ENCODE measurements around the gene POU2F1.
"Not testable (repeated sequence)": the region's sequence is repeated elsewhere in the genome, so short reads cannot be mapped to it uniquely, and the experiment has no call there.

POU2F1 gene

GRCh38 chr1:167202049-167202448, 18.6 kb upstream of the POU2F1 start:
- no peak for TF ChIP-seq SUZ12 (IDR thresholded peaks at IDR 0.05; ENCODE audit: extremely low read depth, insufficient read depth, insufficient read length)
- TF ChIP-seq YY1 (IDR thresholded peaks at IDR 0.05; ENCODE audit: insufficient read depth, insufficient read length), result no peak
- no peak for TF ChIP-seq ZNF274 (IDR thresholded peaks at IDR 0.05; ENCODE audit: low read depth, low read length)

DNA sequence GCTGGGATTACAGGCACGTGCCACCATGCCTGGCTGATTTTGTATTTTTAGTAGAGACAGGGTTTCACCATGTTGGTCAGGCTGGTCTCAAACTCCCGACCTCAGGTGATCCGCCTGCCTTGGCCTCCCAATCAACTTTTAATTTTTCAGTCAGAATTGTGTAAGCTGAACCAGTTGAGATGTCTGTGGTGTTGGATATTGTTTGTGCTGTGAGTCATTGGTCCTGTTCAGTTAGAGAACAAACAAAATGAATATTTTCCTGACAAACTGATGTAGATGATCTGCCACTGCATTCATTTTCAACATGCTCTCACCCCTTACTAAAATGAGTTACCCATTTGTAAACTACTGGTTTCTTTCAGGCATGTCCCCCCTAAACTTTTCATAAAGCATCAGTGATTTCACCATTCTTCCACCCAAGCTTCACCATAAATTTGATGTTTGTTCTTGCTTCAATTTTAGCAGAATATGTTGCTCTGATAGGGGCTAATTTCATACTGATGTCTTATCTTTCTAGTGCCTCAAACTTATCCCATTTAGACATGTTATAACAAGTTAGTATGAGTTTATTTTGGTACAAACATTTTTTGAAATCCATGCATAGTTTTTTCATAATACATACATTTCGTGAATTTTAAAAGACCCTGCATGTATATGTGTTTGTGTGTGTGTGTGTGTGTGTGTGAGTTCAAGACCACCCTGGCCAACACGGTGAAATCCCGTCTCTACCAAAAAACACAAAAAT, 15.2 kb upstream of the POU2F1 start:
- not testable (repeated sequence) for H3K4me1 ChIP-seq (ENCODE audit: insufficient read depth, insufficient read length); H3K27me3 ChIP-seq (ENCODE audit: insufficient read depth, insufficient read length); H3K9ac ChIP-seq (ENCODE audit: insufficient read length, low read depth); DNase-seq (ENCODE audit: low read depth, low spot score); H3K36me3 ChIP-seq (ENCODE audit: insufficient read depth, insufficient read length, low read length); H3K4me3 ChIP-seq (ENCODE audit: insufficient read length, low read depth)
- H3K9me3 ChIP-seq (ENCODE audit: insufficient read depth, low read length), result peaks cover 18% of the 10 kb centered on the region; the same call in 1 of the 2 replicates

More at GRCh38 chr1:167202049-167202448, 18.6 kb upstream of the POU2F1 start:
- Histone ChIP-seq H3K4me3 (ENCODE audit: insufficient read length, low read depth) (no peak overlapping the region), H3K9ac (ENCODE audit: insufficient read length, low read depth) (no peak overlapping the region), H3K9me3 (ENCODE audit: insufficient read depth, low read length) (no peaks in the 10 kb centered on the region; the same call in 1 of the 2 replicates), H3K27me3 (ENCODE audit: insufficient read depth, insufficient read length) (no peaks in the 10 kb centered on the region), H3K4me1 (ENCODE audit: insufficient read depth, insufficient read length) (no peaks in the 10 kb centered on the region), H3K36me3 (ENCODE audit: insufficient read depth, insufficient read length, low read length) (no peaks in the 10 kb centered on the region)
- DNase-seq (ENCODE audit: low read depth, low spot score), result no peak

GRCh38 chr1:167206166-167206835, 14.4 kb upstream of the POU2F1 start:
- no peaks in the 10 kb centered on the region for H3K36me3 ChIP-seq (ENCODE audit: insufficient read depth, insufficient read length, low read length)
- no peak overlapping the region for H3K4me3 ChIP-seq (ENCODE audit: insufficient read length, low read depth)
- no peaks in the 10 kb centered on the region for H3K27me3 ChIP-seq (ENCODE audit: insufficient read depth, insufficient read length)
- DNase-seq (ENCODE audit: low read depth, low spot score), result no peak
- TF ChIP-seq ZNF274 (IDR thresholded peaks at IDR 0.05; ENCODE audit: low read depth, low read length) (no peak), SUZ12 (IDR thresholded peaks at IDR 0.05; ENCODE audit: extremely low read depth, insufficient read depth, insufficient read length) (no peak), YY1 (IDR thresholded peaks at IDR 0.05; ENCODE audit: insufficient read depth, insufficient read length) (no peak)
- no peak overlapping the region for H3K9ac ChIP-seq (ENCODE audit: insufficient read length, low read depth)
- peaks cover 18% of the 10 kb centered on the region; the same call in 1 of the 2 replicates for H3K9me3 ChIP-seq (ENCODE audit: insufficient read depth, low read length)
- H3K4me1 ChIP-seq (ENCODE audit: insufficient read depth, insufficient read length), result no peaks in the 10 kb centered on the region

DNA sequence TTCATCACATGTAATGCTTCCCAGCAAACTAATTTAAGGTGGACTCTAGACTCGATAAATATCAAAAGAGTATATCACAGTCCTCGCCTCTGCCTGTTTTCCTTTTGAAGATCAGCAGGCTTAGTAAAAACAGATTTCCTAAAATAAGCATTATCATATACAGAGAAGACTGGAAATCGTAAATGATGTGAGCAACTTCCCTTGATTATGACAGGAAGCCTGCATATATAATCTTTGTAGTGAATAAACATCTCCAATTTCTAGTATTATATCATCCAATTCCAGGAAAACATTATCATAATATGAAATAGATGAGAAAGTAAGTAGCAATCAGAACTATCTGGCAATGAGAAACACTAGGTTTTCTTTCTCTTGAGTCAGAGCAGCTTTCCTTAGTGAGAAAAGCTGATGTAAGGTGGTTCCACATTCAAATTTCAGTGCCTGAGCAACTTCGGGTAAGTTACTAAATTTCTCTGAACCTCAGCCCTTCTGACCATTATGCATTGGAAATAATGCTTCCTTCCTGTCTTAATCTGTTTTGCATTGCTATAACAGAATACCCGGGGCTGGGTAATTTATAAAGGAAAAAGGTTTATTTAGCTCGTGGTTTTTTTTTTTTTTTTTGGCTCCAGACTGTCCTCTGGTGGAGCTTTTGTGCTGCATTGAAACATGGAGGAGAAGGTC, 12.6 kb upstream of the POU2F1 start:
- Histone ChIP-seq H3K36me3 (ENCODE audit: insufficient read depth, insufficient read length, low read length) (no peaks in the 10 kb centered on the region), H3K9ac (ENCODE audit: insufficient read length, low read depth) (no peak overlapping the region), H3K27me3 (ENCODE audit: insufficient read depth, insufficient read length) (no peaks in the 10 kb centered on the region), H3K4me1 (ENCODE audit: insufficient read depth, insufficient read length) (no peaks in the 10 kb centered on the region), H3K9me3 (ENCODE audit: insufficient read depth, low read length) (peaks cover 18% of the 10 kb centered on the region; the same call in 1 of the 2 replicates), H3K4me3 (ENCODE audit: insufficient read length, low read depth) (no peak overlapping the region)
- DNase-seq (ENCODE audit: low read depth, low spot score), result no peak
- TF ChIP-seq ZNF274 (IDR thresholded peaks at IDR 0.05; ENCODE audit: low read depth, low read length), result no peak
- TF ChIP-seq SUZ12 (IDR thresholded peaks at IDR 0.05; ENCODE audit: extremely low read depth, insufficient read depth, insufficient read length), result no peak
- no peak for TF ChIP-seq YY1 (IDR thresholded peaks at IDR 0.05; ENCODE audit: insufficient read depth, insufficient read length)

DNA sequence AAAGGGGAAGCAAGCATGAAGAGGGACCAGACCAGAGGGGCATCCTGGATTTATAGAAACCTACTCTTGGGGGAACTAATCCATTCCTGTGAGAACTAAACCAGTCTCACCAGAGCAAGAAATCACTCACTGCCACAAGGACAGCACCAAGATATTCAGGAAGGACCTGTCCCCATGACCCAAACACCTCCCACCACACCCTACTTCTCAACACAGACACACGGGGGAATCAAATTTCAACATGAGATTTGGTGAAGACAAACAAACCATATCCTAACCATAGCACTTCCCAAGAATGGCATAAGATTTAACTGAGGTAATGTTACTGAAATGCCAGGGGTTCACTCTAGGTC, 12.1 kb upstream of the POU2F1 start:
- DNase-seq (ENCODE audit: low read depth, low spot score), result no peak
- no peaks in the 10 kb centered on the region for H3K4me1 ChIP-seq (ENCODE audit: insufficient read depth, insufficient read length)
- no peaks in the 10 kb centered on the region for H3K36me3 ChIP-seq (ENCODE audit: insufficient read depth, insufficient read length, low read length)
- no peaks in the 10 kb centered on the region for H3K27me3 ChIP-seq (ENCODE audit: insufficient read depth, insufficient read length)
- H3K9ac ChIP-seq (ENCODE audit: insufficient read length, low read depth), result no peak overlapping the region
- no peak overlapping the region for H3K4me3 ChIP-seq (ENCODE audit: insufficient read length, low read depth)
- no peak for TF ChIP-seq YY1 (IDR thresholded peaks at IDR 0.05; ENCODE audit: insufficient read depth, insufficient read length)
- H3K9me3 ChIP-seq (ENCODE audit: insufficient read depth, low read length), result peaks cover 18% of the 10 kb centered on the region; the same call in 1 of the 2 replicates

GRCh38 chr1:167209044-167209443, 11.6 kb upstream of the POU2F1 start:
- H3K9ac ChIP-seq (ENCODE audit: insufficient read length, low read depth), result no peak overlapping the region
- TF ChIP-seq ZNF274 (IDR thresholded peaks at IDR 0.05; ENCODE audit: low read depth, low read length), result no peak
- TF ChIP-seq YY1 (IDR thresholded peaks at IDR 0.05; ENCODE audit: insufficient read depth, insufficient read length), result no peak
- no peak for TF ChIP-seq SUZ12 (IDR thresholded peaks at IDR 0.05; ENCODE audit: extremely low read depth, insufficient read depth, insufficient read length)
- no peaks in the 10 kb centered on the region for H3K27me3 ChIP-seq (ENCODE audit: insufficient read depth, insufficient read length)
- no peak overlapping the region for H3K4me3 ChIP-seq (ENCODE audit: insufficient read length, low read depth)
- no peaks in the 10 kb centered on the region for H3K4me1 ChIP-seq (ENCODE audit: insufficient read depth, insufficient read length)
- no peak for DNase-seq (ENCODE audit: low read depth, low spot score)
- no peaks in the 10 kb centered on the region for H3K36me3 ChIP-seq (ENCODE audit: insufficient read depth, insufficient read length, low read length)
- H3K9me3 ChIP-seq (ENCODE audit: insufficient read depth, low read length), result peaks cover 18% of the 10 kb centered on the region; the same call in 1 of the 2 replicates

- Histone ChIP-seq H3K4me3 (ENCODE audit: insufficient read length, low read depth) (no peak overlapping the region), H3K9me3 (ENCODE audit: insufficient read depth, low read length) (peaks cover 22% of the 10 kb centered on the region; the same call in 1 of the 2 replicates), H3K36me3 (ENCODE audit: insufficient read depth, insufficient read length, low read length) (no peaks in the 10 kb centered on the region), H3K27me3 (ENCODE audit: insufficient read depth, insufficient read length) (no peaks in the 10 kb centered on the region), H3K9ac (ENCODE audit: insufficient read length, low read depth) (no peak overlapping the region), H3K4me1 (ENCODE audit: insufficient read depth, insufficient read length) (no peaks in the 10 kb centered on the region)
- no peak for DNase-seq (ENCODE audit: low read depth, low spot score)
- no peak for TF ChIP-seq SUZ12 (IDR thresholded peaks at IDR 0.05; ENCODE audit: extremely low read depth, insufficient read depth, insufficient read length)
- TF ChIP-seq ZNF274 (IDR thresholded peaks at IDR 0.05; ENCODE audit: low read depth, low read length), result no peak
- TF ChIP-seq YY1 (IDR thresholded peaks at IDR 0.05; ENCODE audit: insufficient read depth, insufficient read length), result no peak
Measured at GRCh38 chr1:167210966-167211674, 9.6 kb upstream of the POU2F1 start.
